ENCODE data around the gene GALNT17.

Gene GALNT17

DNA sequence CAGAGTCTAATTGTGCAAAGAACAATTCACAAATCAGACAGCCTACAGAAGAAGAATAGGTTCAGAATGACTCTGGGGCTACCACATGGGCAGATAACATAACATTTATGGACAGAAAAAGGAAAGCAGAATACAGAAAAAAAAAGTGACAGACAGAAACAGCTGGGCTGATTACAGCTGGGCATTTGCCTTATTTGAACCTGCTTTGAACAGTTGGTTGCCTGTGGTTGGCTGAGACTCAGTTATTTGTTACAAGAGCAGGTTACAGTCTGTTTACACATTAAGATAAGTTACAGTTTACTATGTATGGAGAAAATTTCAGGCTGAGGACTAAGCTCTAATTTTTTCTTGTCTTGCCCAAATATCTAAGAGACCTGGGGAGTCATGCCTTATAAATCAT, 327.2 kb downstream of the GALNT17 start:
- DNase-seq (ENCODE audit: low read depth), result no peak

DNA sequence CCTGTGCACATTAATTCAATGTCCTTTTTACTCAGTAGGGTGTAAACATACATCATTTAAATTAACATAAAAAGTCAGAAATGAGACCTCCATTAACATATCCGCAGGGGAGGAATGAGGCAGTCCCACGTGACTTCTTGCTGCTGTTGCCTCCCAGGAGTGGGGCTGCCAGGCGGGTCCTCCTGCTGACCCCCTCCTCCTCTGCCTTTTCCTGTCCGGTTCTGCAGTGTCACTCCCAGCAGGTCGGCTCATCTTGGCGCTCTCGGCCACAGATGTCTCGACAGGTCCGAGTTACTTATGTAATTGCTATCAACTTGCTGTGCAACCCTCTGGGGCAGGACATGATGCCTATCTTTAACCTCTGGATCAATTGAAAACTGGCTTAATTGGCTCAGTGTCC, 329.6 kb downstream of the GALNT17 start:
- no peak for DNase-seq (ENCODE audit: low read depth)

DNA sequence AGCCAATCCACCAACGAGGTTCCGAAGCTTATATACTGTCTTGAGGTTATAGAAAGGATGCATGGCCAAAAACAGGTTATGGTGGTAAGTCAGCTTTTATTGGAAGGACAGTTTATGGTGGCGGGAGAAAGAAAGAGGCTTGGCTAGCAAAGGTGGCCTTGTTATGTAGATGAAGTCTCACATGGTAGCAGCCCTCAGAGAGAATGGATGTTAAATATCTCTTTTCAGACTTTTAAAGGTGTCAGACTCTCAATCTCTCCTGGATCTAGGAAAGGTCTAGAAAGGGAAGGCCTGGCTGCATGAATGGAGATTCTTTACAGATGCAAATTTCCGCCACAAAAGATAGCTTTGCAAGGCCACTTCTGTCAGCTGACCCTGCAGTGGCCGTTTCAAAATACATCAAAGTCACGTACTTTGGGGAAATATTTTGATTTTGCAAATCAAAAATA, 333.8 kb downstream of the GALNT17 start:
- DNase-seq (ENCODE audit: low read depth), result no peak

DNA sequence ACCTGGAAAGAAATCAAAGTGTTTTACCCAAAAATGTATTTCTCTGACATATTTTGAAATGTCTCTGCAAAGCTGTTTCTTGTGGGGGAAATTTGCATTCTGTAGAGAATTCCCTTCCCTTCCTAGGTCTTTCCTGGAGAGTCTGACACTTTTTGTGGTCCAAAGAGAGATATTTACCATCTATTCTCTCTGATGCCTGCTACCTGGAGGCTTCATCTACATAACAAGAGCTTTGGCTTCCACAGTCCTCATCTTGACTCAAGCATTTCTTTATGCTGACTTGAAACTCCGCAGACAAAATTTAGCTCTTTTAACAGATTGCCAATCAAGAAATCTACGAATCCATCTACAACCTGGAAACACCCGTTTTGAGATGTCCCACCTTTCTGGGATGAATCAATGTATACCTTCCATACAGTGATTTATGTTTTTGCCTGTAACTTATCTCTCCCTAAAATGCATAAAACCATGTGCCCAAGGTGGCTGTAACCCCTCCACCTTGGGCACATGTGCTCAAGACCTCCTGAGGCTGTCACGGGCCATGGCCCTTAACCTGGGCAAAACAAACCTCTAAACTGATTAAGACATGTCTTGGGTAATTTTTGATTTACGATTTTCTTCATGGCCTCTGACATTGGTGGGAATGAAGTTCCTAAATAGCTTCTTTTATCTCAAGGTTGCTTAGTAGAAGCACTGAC, 334.7 kb downstream of the GALNT17 start:
- no peak for DNase-seq (ENCODE audit: low read depth)

DNA sequence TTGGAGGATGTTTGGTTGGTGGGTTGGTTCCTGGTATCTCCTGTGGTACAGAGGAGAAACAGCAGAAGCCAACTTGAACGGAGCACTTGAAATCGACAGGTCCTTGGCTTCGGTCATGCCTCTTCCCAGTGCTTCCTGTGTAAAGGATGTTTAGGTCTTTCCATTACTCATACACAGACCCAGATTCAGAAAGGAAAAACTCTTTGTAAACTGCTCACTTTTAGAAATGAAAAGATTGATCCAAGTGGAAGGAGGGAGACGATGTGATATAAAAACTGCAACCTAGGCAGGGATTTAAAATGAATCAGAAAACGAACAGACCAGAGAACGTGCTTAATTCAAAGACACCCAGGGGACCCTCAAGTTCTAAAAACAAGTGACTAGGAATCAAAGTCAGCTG, 338.4 kb downstream of the GALNT17 start:
- DNase-seq (ENCODE audit: low read depth), result no peak

DNA sequence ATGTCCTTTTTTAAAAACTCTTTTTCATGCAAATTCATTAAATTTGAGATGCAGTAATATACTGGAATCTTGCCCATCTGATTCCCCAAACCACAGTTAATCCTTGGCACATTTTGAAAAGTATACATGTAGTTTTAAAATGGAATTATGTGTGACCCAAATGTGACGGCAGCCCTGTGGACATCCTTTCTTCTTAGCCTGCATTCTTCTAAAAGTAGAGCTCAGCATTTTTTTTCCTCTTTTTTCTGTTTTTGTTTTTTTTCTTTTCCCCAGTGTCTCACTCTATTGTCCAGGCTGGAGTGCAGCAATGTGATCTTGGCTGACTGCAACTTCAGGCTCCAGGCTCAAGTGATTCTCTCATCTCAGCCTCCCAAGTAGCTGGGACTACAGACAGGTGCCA, 338.9 kb downstream of the GALNT17 start:
- no peak for DNase-seq (ENCODE audit: low read depth)

DNA sequence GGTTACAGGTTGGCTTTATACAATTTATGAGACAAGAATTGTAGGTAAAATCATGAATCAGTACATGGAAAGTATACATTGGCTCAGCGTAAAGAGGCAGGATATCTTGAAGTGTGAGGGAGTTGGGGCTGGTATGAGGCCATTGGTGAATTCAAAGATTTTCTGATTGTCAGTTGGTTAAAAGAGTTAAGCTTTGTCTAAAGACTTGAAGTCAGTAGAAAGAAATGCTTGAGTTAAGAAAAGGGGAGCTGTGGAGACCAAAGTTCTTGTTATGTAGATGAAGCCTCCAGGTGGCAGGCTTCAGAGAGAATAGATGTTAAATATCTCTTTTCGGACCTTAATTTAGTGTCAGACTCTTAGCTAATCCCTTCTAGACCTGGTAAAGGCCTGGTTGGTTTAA, 341.0 kb downstream of the GALNT17 start:
- no peak for DNase-seq (ENCODE audit: low read depth)

DNA sequence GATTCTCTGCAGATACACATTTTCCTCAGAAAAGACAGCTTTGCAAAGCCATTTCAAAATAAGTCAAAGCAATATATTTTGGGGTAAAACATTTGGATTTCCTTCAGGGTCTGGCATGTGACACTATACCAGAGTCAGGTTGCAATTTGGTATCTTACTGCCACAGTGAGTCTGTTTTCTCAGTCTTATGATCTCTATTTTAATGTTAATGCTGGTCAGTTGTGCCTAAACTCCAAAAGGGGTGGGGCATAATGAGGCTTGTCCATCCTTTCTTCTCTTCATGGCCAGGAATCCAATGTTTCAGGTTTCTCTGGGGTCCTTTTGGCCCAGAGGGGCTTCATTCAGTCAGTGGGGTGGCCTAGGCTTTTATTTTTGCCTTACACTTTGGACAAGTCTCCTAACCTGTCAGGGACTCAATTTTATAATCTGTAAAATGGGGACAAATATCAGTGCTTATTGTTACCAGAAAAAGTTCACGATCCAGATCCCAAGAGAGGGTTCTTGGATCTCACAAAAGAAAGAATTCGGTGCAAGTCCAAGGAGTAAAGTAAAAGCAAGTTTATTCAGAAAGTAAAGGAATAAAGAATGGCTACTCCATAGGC, 341.5 kb downstream of the GALNT17 start:
- no peak for DNase-seq (ENCODE audit: low read depth)

DNA sequence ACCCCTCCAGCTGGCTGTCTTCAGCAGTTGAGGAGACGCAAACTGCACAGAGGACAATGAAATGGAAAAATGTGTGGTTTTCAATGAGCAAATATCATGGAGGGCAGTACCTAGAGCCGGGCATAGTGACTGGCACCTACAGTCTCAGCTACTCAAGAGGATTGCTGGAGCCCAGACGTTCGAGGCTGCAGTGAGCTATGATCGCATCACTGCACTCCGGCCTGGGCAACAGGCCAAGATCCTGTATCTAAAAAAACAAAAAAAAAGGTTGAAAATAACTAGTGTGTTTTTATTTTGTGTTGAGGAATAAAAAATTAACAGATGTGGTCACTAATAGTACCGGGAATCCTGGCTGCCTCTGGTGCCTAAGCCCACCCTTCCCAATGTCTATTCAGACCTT, 345.5 kb downstream of the GALNT17 start:
- DNase-seq (ENCODE audit: low read depth), result no peak

DNA sequence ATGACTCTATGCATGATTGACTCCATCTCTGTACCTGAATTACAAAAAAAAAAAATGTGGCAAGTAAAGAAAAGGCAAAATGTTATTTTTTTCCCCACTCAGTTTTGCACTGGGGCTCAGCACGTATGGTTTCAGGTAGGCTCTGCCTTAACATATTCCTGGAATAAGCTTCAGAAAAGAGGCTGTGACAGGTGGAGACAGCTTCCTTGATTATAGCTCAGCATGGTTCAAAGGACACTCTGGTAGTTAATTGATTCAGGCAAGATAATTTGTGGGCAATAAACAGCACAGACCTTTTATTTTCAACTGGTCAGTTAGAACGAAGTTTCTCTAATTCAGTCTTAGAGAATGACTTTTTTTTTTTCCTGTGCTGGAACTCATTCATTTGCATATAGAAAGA, 347.3 kb downstream of the GALNT17 start:
- no peak for DNase-seq (ENCODE audit: low read depth)

DNA sequence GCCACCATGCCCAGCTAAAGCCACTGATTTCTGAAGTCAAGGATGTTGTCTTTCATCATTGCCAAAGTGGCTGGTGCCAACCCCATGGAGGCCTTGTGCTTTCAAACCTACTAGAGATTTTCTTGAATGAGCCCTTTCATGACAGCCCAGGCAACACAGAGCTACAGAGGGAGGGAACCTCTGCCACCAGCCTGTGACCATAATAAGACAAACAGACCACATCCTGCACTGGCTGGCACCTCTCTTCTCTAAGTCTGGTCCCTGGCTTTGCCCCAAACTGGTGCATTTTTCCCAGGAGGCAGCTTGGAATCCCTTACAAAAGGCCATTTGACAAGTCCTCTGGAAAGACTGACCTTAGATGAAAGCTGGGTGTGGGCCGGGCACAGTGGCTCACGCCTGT, 348.8 kb downstream of the GALNT17 start:
- DNase-seq (ENCODE audit: low read depth), result no peak

DNA sequence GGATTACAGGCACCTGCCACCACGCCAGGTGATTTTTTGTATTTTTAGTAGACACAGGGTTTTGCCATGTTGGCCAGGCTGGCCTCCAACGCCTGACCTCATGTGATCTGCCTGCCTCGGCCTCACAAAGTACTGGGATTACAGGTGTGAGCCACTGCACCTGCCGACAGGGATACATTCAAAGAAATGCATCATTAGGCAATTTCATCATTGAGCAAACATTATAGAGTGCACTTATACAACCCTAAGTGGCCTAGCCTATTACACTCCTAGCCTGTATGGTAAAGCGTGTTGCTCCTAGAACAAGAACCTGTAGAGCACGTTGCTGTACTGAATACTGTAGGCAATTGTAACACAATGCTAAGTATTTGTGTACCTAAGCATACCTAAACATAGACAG, 350.3 kb downstream of the GALNT17 start:
- DNase-seq (ENCODE audit: low read depth), result no peak

DNA sequence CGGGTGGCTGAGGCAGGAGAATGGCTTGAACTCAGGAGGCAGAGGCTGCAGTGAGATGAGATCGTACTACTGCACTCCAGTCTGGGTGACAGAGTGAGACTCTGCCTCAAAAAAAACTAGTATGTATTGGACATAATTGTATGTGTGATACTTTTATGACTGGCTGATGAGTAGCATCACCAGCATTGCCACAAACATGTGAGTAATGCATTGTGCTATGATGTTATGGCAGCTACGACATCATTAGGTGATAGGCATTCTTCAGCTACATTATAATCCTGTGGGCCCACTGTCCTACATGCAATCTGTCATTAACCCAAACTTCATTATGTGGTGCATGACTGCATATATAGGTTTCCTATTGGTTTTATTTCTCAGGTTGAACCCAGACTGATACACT, 352.4 kb downstream of the GALNT17 start:
- no peak for DNase-seq (ENCODE audit: low read depth)

DNA sequence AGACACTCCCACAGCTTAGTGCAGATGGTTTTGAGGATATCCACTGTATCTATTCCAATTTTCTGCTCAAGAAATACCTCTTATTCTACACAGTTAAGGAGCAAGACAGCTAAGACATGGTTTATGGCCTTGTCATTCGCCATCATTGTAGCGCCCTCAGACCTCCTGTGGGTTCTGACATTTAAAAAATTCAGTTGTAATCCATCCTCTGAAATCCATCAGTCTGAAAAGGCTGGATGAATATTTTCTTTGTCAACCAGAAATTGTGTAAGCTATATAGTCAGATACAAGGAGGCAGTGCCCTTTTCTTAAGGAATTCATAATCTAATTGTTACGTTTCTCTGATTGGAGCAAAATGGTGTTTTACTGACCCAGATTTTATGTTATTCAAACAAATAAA, 353.6 kb downstream of the GALNT17 start:
- no peak for DNase-seq (ENCODE audit: low read depth)

DNA sequence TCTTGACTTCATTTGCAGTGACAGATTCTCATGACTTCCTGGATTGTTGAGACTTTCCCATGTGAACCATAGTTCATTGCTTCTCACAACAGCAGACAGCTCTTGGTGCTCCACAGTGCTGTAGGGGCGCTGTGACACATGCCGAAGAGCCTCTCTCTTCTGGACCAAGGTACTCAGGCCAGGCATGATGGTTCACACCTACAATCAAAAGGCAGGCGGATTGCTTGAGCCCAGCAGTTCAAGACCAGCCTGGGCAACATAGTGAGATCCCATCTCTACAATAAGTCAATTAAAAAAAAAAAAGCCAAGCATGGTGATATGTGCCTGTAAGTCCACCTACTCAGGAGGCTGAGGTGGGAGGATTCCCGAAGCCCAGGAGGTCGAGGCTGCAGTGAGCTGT, 354.5 kb downstream of the GALNT17 start:
- no peak for DNase-seq (ENCODE audit: low read depth)

DNA sequence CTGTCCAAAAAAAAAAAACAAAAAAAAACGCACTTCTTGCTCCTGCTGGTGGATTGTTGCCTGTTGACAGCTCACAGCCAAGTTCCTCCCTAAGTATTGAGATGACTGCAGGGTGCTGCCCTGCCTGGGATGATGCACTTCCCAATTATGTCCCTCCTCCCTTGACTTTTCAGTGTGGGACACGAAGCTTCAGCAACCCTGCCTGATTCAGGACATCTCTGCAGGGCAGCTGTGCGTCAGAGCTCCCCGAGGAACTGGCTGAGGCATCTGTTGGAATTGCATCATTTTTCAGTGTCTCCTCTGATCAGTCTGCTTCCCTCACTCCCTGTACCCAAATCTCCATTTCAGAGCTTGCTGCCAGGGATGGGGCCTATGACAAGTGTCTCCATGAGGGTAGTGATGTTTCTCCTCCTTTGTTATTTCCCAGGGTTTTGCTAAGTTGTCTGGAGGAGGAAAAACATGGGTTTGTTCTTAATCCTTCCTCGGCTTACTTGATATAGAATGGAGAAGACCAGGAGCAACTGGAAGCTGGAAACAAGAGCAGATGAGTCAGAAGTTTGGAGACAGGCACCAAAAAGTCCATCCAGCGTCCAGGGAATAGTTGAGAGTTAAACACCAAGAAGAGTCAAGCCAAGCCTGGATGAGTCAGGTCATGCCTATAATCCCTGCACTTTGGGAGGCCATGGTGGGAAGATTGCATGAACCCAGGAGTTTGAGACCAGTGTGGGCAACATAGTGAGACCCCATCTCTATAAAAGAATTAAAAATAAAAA, 355.1 kb downstream of the GALNT17 start:
- no peak for DNase-seq (ENCODE audit: low read depth)

DNA sequence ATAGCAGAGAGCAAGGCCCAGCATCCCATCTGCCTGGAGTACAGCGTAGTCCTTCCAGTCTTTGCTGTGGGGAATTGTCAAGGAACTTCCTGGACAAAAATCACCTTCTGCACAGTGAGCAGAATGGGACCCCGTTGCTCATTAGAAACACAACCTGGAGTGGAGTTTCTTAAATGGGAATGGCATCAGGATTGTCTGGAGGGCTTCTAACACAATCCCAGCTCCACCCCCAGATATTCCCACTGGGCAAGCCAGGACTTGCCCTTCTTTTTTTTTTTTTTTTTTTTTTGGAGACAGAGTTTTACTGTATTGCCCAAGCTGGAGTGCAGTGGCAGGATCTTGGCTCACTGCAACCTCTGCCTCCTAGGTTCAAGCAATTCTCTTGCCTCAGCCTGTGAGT, 356.4 kb downstream of the GALNT17 start:
- no peak for DNase-seq (ENCODE audit: low read depth)

DNA sequence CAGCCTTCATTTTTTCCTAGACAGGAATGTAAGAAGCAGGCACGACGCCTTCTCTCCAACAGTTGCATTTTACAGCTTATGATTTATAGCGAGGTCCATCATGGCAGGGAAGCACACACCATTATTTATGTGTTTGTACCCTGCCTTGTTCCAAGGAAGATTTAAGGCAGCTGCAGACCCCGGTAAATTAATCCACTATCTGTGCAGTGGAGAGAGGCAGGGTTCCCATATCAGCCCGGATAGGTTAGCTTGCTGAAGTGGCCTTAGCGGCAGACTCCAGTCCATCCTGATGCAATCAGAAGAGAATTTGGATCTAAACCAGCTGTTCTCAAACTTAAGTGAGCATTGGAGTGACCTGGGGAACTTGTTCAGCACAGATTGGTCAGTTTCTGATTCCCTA, 359.4 kb downstream of the GALNT17 start:
- DNase-seq (ENCODE audit: low read depth), result no peak

DNA sequence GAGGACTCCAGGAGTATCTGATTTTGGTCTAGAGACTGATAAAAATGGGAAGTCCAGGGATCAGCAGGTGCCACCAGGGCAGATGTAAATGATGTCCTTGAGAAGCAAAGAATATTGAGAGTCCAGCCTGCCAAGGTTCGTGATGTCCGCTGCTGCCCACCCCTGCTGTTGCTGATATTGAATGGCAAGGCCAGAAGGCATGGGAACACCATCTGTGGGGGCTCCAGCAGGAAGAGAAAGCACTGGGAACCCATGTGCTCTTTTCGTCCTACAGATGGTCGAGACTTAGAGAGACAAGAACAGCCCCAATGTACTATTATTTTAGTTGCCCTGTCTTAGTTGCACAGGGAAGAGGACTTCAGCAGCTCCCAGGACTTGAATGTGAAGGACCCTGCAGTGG, 363.9 kb downstream of the GALNT17 start:
- DNase-seq (ENCODE audit: low read depth), result no peak

DNA sequence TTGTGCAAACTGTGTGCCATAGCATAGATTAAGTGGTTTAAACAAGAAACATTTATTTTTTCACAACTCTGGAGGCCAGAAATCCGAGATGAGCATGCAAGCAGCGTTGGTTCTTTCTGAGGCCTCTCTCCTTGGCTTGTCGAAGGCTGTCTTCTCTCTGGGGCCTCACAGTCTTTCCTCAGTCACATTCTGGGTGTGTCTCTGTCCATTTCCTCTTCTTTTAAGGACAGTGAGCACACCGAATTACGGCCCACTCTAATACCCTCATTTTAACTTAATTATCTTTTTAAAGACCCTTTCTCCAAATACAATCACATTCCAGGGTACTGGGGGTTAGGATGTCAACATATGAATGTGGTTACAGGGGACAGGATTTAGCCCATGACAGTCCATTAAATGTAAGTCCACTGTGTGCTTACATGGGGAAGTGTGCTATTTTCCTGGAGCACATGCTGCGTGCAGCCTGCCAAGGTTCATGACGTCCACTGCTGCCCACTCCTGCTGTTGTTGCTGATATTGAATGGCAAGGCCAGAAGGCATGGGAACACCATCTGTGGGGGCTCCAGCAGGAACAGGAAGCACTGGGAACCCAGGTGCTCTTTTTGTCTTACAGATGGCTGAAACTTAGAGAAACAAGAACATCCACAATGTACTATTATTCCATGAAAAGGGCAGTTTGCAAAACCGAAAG, 365.5 kb downstream of the GALNT17 start:
- no peak for DNase-seq (ENCODE audit: low read depth)

DNA sequence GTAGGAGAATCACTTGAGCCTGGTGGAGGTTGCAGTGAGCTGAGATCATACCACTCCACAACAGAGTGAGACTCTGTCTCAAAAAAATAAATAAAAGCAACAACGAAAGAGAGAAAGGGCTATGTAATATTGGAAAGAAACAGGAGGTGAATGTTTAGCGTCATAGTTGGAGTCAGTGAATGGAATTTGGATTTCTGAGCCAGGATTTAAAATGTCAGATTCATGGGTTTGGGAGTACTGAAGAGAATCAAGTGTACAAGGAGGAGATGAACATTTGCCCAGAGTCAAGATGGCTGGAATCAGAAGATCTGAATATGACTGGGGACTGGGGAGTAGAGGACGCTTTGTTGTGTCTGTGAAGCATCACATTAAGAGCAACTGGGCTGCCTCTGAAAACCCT, 366.4 kb downstream of the GALNT17 start:
- no peak for DNase-seq (ENCODE audit: low read depth)

DNA sequence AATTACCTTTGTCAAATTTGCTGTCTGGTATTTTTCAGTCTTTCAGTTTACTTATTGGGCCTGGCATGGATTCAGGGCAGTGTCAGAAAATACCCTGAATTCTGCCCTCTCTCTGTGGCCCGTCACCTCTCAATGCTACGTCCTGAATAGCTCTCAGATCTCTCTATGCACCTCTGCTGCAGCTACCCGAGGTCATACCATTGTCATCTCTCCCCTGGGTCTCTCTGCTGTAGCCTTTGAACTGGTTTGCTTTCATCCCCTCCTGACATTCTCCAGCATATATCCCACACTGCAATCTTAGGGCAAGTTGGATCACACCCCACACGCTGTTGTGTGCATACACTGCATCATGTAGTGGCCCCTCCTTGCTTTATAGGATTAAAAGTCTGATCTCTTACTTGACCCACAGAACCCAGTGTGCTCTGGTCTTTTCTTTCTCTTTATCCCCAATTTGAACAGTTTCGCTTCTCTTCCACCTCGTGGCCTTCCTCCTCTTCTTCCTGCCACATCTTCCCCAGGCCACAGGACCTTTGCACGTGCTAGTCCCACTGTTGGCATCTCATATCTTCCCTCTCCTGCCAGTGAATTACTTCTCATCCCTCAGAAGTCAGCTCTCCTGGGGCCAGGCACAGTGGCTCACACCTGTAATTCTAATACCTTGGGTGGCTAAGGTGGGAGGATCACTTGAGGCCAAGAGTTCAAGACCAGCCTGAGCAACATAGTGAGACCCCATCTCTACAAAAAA, 372.9 kb downstream of the GALNT17 start:
- no peak for DNase-seq (ENCODE audit: low read depth)

All from HS-27A (cell line).